ENCODE results near the gene MARK1. TPM values are rescaled to one million over a fixed set of nuclear protein-coding genes. Genes with fewer than 3 reads are reported as not detected.

Gene MARK1
- total and polyA plus RNA-seq, 11 donors, result 4.0 to 25.1 (median 16.3) TPM

DNA sequence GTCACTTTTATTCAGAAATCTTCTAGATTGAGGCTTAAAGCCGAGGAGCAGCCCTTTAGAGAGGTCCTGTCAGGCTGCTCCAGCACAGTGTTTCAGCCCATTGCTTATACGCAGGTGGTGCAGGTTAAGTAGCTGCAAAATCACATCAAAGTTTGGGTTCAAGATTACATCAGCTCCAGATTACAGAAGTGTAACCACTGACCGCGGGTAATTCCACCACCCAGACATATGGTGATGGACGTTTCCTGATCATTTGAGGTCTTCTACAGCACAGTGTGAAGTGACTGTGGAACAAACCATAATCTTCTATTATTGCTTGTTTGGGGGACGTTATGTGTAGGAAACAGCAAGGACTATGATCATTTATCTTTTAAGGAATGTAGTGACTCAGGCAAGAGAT, 174.0 kb downstream of the MARK1 start:
- ATAC-seq (no peak), DNase-seq (no peak)
- H3K27ac ChIP-seq, result no peak overlapping the region
- H3K4me3 ChIP-seq, result no peak overlapping the region
- no peaks in the 10 kb centered on the region for H3K9me3 ChIP-seq
- H3K27me3 ChIP-seq, result no peaks in the 10 kb centered on the region
- intact Hi-C loops (cut with DNase I), result no loop called here
- peaks cover 0 to 39% (median 20%) of the 10 kb centered on the region in 12 donors for H3K4me1 ChIP-seq
- peaks cover 0 to 7% (median 0%) of the 10 kb centered on the region in 9 donors for H3K36me3 ChIP-seq
- 69 to 74% (median 74%) methylated on average over 6 of the region's 6 CpGs for WGBS, 4 donors
- TF ChIP-seq, protein P1, sequence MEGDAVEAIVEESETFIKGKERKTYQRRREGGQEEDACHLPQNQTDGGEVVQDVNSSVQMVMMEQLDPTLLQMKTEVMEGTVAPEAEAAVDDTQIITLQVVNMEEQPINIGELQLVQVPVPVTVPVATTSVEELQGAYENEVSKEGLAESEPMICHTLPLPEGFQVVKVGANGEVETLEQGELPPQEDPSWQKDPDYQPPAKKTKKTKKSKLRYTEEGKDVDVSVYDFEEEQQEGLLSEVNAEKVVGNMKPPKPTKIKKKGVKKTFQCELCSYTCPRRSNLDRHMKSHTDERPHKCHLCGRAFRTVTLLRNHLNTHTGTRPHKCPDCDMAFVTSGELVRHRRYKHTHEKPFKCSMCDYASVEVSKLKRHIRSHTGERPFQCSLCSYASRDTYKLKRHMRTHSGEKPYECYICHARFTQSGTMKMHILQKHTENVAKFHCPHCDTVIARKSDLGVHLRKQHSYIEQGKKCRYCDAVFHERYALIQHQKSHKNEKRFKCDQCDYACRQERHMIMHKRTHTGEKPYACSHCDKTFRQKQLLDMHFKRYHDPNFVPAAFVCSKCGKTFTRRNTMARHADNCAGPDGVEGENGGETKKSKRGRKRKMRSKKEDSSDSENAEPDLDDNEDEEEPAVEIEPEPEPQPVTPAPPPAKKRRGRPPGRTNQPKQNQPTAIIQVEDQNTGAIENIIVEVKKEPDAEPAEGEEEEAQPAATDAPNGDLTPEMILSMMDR (IDR thresholded peaks at IDR 0.05), result no peak
- no peak for TF ChIP-seq POLR2A (IDR thresholded peaks at IDR 0.05)

DNA sequence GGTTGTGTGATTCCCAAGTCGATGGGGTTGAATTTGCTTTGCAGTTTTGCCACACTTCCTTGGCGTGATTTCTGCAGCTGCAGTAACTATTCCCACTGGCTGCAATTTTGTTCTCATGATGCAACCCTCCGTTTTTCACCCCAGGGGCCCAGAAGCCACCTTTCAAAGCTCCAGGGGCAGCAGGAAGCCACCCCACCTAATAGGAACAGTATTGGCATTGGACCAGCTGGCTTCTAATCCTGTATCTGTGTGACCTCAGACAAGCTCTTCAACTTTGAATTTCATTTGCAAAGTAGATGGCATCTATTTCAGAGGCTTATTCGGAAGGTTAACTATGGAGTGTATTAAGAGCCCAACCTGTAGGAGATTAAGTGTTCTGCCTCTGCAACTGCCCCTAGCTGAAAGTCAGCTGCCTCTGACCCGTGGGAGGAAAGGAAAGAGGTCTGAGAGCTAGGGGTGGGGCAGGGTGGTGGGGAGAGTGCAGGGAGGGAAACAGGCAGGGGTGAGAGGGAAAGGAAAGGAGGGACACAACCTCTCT, 174.9 kb downstream of the MARK1 start:
- intact Hi-C loops (cut with DNase I), result no loop called here
- H3K9me3 ChIP-seq, result no peaks in the 10 kb centered on the region
- no peak overlapping the region for H3K4me3 ChIP-seq
- DNase-seq, result no peak
- H3K27me3 ChIP-seq, result no peaks in the 10 kb centered on the region
- WGBS, 4 donors, result 28 to 37% (median 35%) methylated on average over 5 of the region's 5 CpGs
- peaks cover 0 to 3% (median 0%) of the 10 kb centered on the region in 9 donors for H3K36me3 ChIP-seq
- TF ChIP-seq, protein P1 (IDR thresholded peaks at IDR 0.05), result no peak
- no peak for TF ChIP-seq POLR2A (IDR thresholded peaks at IDR 0.05)
- peak in 1 of 4 donors; percentile 45 for ATAC-seq
- no peak overlapping the region for H3K27ac ChIP-seq
- H3K4me1 ChIP-seq, result peaks cover 0 to 39% (median 20%) of the 10 kb centered on the region in 12 donors

DNA sequence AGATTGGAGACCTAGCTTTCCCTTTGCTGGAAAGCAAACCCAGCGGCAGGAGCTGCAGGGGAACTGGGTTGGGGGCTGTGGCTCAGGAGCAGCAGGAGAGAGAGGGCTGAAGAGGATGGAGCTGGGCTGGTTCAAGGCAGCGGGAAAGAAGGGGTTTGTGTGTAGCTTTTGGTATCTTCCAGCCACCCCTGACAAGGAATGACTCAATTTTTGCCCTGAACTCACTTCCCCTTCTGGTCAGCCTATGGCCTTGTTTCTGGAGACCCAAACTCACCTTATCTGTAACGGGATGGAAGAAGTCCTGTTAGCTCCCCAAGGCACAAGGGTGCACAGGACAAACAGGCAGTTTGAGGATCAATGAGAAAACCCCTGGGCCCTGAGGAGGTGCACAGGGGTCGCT, 175.4 kb downstream of the MARK1 start:
- no peak for TF ChIP-seq POLR2A (IDR thresholded peaks at IDR 0.05)
- TF ChIP-seq, protein P1 (IDR thresholded peaks at IDR 0.05), result no peak
- Histone ChIP-seq H3K9me3 (no peaks in the 10 kb centered on the region), H3K36me3 (no peaks in the 10 kb centered on the region), H3K27ac (no peak overlapping the region), H3K4me3 (no peak overlapping the region), H3K27me3 (no peaks in the 10 kb centered on the region), H3K4me1 (peaks cover 0 to 39% (median 20%) of the 10 kb centered on the region in 12 donors)
- WGBS, 4 donors, result 82 to 93% (median 92%) methylated on average over 4 of the region's 4 CpGs
- no peak for ATAC-seq
- intact Hi-C loops (cut with DNase I), result no loop called here
- DNase-seq, result no peak

DNA sequence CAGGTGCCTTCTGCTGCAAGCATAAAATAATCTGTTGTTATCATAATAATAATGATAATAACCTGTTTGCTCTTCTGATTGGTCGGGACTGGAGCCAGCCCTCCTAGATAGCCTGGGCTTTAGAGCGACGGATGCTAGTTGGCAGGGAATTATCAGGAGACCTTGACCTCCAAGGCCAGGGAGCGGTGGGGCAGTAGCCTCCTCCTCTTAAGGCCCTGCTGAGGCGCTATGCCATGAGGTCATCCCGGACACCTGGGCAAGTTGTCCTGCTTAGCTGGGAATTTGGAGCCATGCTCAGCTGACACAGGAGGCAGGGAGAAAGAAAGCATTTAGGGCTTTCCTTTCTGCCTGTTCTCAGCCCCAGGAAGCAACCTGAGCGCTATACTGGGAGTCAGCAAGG, 177.8 kb downstream of the MARK1 start:
- Histone ChIP-seq H3K4me1 (peaks cover 0 to 37% (median 16%) of the 10 kb centered on the region in 12 donors), H3K9me3 (no peaks in the 10 kb centered on the region), H3K27me3 (no peaks in the 10 kb centered on the region), H3K27ac (no peak overlapping the region), H3K36me3 (no peaks in the 10 kb centered on the region), H3K4me3 (no peak overlapping the region)
- TF ChIP-seq, protein P1 (IDR thresholded peaks at IDR 0.05), result no peak
- no peak for TF ChIP-seq POLR2A (IDR thresholded peaks at IDR 0.05)
- no peak for DNase-seq
- no peak for ATAC-seq
- intact Hi-C loops (cut with DNase I), result loop anchor here in 1 of 10 donors (1.0 kb wide), 1 partner anchor 17 kb away; no protein-coding TSS in a partner anchor
- WGBS, 4 donors, result 27 to 50% (median 44%) methylated on average over 5 to 7 of the region's 7 CpGs

Data from heart left ventricle (tissue), 16 donors.